HCT116 (cell line): ENCODE data around the gene RTL9. TPM values are rescaled to one million over a fixed set of nuclear protein-coding genes. Genes with fewer than 3 reads are reported as not detected.

ENCODE experiments used
- ATAC-seq: fragments of 200-7000 bp; cut with Tn5 transposase; 2 replicates; pipeline ENCODE4 v1.9.1; 2020; ENCODE audit warnings: mild to moderate bottlenecking, moderate library complexity
- BruUV-seq: library from RNA; stranded (reverse); fragments of 400-500 nt; replicated peaks from 2 replicates; lab custom pipeline; 2021; lab: Mats Ljungman, UMichigan
- CTCF ChIA-PET: fragments of 300-600 bp; sonication (Branson Sonifier 250); formaldehyde crosslinking; loops from one replicate; lab custom pipeline; 2021; ENCODE audit warnings: antibody characterized with exemption; lab: Charles Lee
- POLR2A ChIA-PET: fragments of 300-600, 350-600 bp; sonication (Branson Sonifier 250); formaldehyde crosslinking; loops from one replicate; lab custom pipeline; 2021; ENCODE audit warnings: antibody characterized with exemption; lab: Charles Lee
- RAD21 ChIA-PET, 2 experiments: fragments of 300-600 bp; sonication (Branson Sonifier 250); formaldehyde crosslinking; loops; one replicate each; lab custom pipeline; 2023; ENCODE audit warnings: low total read pairs in 2 of 2; ENCODE audit not compliant: uncharacterized antibody in 2 of 2, unreplicated experiment in 2 of 2, low non-redundant PET in 1 of 2; lab: Charles Lee
- DNase-seq: peaks from one replicate; pipeline ENCODE4 v3.0.0-alpha.2; 2010; ENCODE audit warnings: low read depth, low spot score
- H2AFZ ChIP-seq: fragments of 200-600 bp; shearing (Covaris generic), sonication (generic); 2 replicates; pipeline ENCODE4 v1.6.1; 2017; ENCODE audit warnings: low read depth, mixed run types, mixed read lengths, antibody characterized with exemption, low read length; ENCODE audit not compliant: poor library complexity, severe bottlenecking
- H3K27ac ChIP-seq: 2 replicates; pipeline ENCODE4 v1.5.1; 2012; ENCODE audit warnings: low read depth, low read length
- H3K27me3 ChIP-seq: fragments of 200-600 bp; sonication (generic); 2 replicates; pipeline ENCODE4 v1.6.1; 2016; ENCODE audit warnings: mixed run types, low read length, mixed read lengths; ENCODE audit not compliant: insufficient read depth
- H3K36me3 ChIP-seq, 2 experiments: fragments of 200-500 bp in 1 of 2; fragments of 200-600 bp in 1 of 2; sonication (Bioruptor generic) in 1 of 2; sonication (generic) in 1 of 2; 2 replicates each; pipeline versions ENCODE4 v1.5.1 to v1.6.1; 2014 to 2016; ENCODE audit warnings: low read length in 2 of 2, inconsistent platforms in 1 of 2, mixed read lengths in 1 of 2, mixed run types in 1 of 2; ENCODE audit not compliant: insufficient read depth in 2 of 2, control insufficient read depth in 1 of 2
- H3K4me1 ChIP-seq, 2 experiments: fragments of 200-600 bp in 1 of 2; sonication (generic) in 1 of 2; 2 replicates each; pipeline versions ENCODE4 v1.5.1 to v1.6.1; 2012 to 2017; ENCODE audit warnings: low read length in 2 of 2, inconsistent platforms in 1 of 2, mild to moderate bottlenecking in 1 of 2, mixed read lengths in 1 of 2, mixed run types in 1 of 2, moderate library complexity in 1 of 2; ENCODE audit not compliant: insufficient read depth in 2 of 2, control insufficient read depth in 1 of 2
- H3K4me2 ChIP-seq: fragments of 200-600 bp; sonication (generic); 2 replicates; pipeline ENCODE4 v1.6.1; 2017; ENCODE audit warnings: mixed run types, low read length, mixed read lengths
- H3K4me3 ChIP-seq, 2 experiments: fragments of 200-600 bp in 1 of 2; sonication (generic) in 1 of 2; replicated peaks in 1 of 2; 2 replicates each; pipeline ENCODE4 v1.5.1; 2011 to 2016; ENCODE audit warnings: low read length in 2 of 2, control low read depth in 1 of 2, low read depth in 1 of 2, mild to moderate bottlenecking in 1 of 2, mixed read lengths in 1 of 2, mixed run types in 1 of 2
- H3K79me2 ChIP-seq: fragments of 200-600 bp; sonication (generic); 2 replicates; pipeline ENCODE4 v1.6.1; 2017; ENCODE audit warnings: mild to moderate bottlenecking, mixed run types, low read length, moderate library complexity, mixed read lengths; ENCODE audit not compliant: insufficient read depth
- H3K9ac ChIP-seq: fragments of 200-600 bp; sonication (generic); 2 replicates; pipeline ENCODE4 v1.6.1; 2016; ENCODE audit warnings: low read length, mixed read lengths
- H3K9me2 ChIP-seq: fragments of 200-600 bp; sonication (generic), shearing (Covaris generic); 2 replicates; pipeline ENCODE4 v1.6.1; 2017; ENCODE audit warnings: mixed run types, mild to moderate bottlenecking, moderate library complexity; ENCODE audit not compliant: insufficient read depth
- H3K9me3 ChIP-seq, 2 experiments: fragments of 200-500 bp in 1 of 2; fragments of 200-600 bp in 1 of 2; sonication (Bioruptor generic) in 1 of 2; sonication (generic) in 1 of 2; 2 replicates each; pipeline ENCODE4 v1.6.1; 2014 to 2017; ENCODE audit warnings: low read length in 2 of 2, mixed read lengths in 2 of 2, inconsistent platforms in 1 of 2, low read depth in 1 of 2, mild to moderate bottlenecking in 1 of 2, mixed run types in 1 of 2, moderate library complexity in 1 of 2; ENCODE audit not compliant: control insufficient read depth in 1 of 2, insufficient read depth in 1 of 2
- H4K20me1 ChIP-seq: fragments of 200-600 bp; sonication (generic), shearing (Covaris generic); 2 replicates; pipeline ENCODE4 v1.6.1; 2017; ENCODE audit warnings: mixed run types, mild to moderate bottlenecking, moderate library complexity; ENCODE audit not compliant: insufficient read depth
- CBX3 ChIP-seq: IDR thresholded peaks from 2 replicates; pipeline ENCODE4 v1.6.1; 2012; ENCODE audit warnings: low read depth
- CTCF ChIP-seq, 3 experiments: fragments of 200-600 bp in 1 of 3; sonication (generic) in 1 of 3; IDR thresholded peaks in 2 of 3; conservative IDR thresholded peaks in 1 of 3; 2 replicates each; pipeline ENCODE4 v1.5.1; 2012 to 2017; ENCODE audit warnings: low read depth in 2 of 3, low read length in 2 of 3, antibody characterized with exemption in 1 of 3, borderline replicate concordance in 1 of 3, control low read depth in 1 of 3, mild to moderate bottlenecking in 1 of 3, mixed read lengths in 1 of 3, mixed run types in 1 of 3, moderate library complexity in 1 of 3; ENCODE audit not compliant: insufficient read depth in 1 of 3
- FOSL1 ChIP-seq: IDR thresholded peaks from 2 replicates; pipeline ENCODE4 v1.6.1; 2012; ENCODE audit warnings: low read depth
- MAX ChIP-seq: IDR thresholded peaks from 2 replicates; pipeline ENCODE4 v1.6.1; 2012
- POLR2A ChIP-seq: IDR thresholded peaks from 2 replicates; pipeline ENCODE4 v1.7.0; 2011; ENCODE audit warnings: borderline replicate concordance; ENCODE audit not compliant: insufficient read depth, insufficient read length; ENCODE audit errors: extremely low read depth
- POLR2AphosphoS5 ChIP-seq: IDR thresholded peaks from 2 replicates; pipeline ENCODE4 v1.6.1; 2011; ENCODE audit warnings: mild to moderate bottlenecking, low read depth, low read length, moderate library complexity
- RAD21 ChIP-seq: IDR thresholded peaks from 2 replicates; pipeline ENCODE4 v1.6.1; 2012; ENCODE audit warnings: low read depth, mild to moderate bottlenecking
- REST ChIP-seq: IDR thresholded peaks from 2 replicates; pipeline ENCODE4 v1.6.1; 2012; ENCODE audit warnings: low read depth
- SIN3A ChIP-seq: IDR thresholded peaks from 2 replicates; pipeline ENCODE4 v1.6.1; 2012; ENCODE audit warnings: low read depth
- SP1 ChIP-seq: IDR thresholded peaks from 2 replicates; pipeline ENCODE4 v1.6.1; 2012; ENCODE audit warnings: low read depth
- YY1 ChIP-seq: IDR thresholded peaks from 2 replicates; pipeline ENCODE4 v1.6.1; 2011; ENCODE audit warnings: low read length, low read depth, moderate library complexity, mild to moderate bottlenecking; ENCODE audit not compliant: insufficient replicate concordance; ENCODE audit errors: extremely low read depth
- ZNF274 ChIP-seq: fragments of 200-500 bp; sonication (Bioruptor generic); IDR thresholded peaks from 2 replicates; pipeline ENCODE4 v1.6.1; 2014; ENCODE audit warnings: mild to moderate bottlenecking, low read depth, low read length, inconsistent platforms
- intact Hi-C: fragments of 100-400 bp; cut with micrococcal nuclease; formaldehyde crosslinking; loops from 2 replicates; pipeline ENCODE4 v1.10.0; 2022
- total RNA-seq: library from RNA; stranded (reverse); gene quantifications from one replicate; pipeline ENCODE4 v1.2.1, GENCODE V29; 2021; ENCODE audit not compliant: unreplicated experiment

The RTL9 gene
- total RNA-seq, 1 experiment from 2014 or later, result 0.10 TPM

- no peak for TF ChIP-seq YY1
- no peak for TF ChIP-seq SP1
- TF ChIP-seq CTCF (IDR thresholded peaks at IDR 0.05 in 2 of 3, conservative IDR thresholded peaks at IDR 0.05 in 1 of 3; ENCODE audit: borderline replicate concordance in 1 of 3, insufficient read depth in 1 of 3, low read depth in 2 of 3, low read length in 2 of 3), result no peak
- no peak for TF ChIP-seq ZNF274
Measured at GRCh38 chrX:110317061-110317819, 41.4 kb upstream of the RTL9 start (continued).

- DNase-seq, result peak; percentile 31
- ATAC-seq, result peak; percentile 84
- BruUV-seq, result TSS peak; percentile 43
- Histone ChIP-seq H2AFZ (peak within 1 kb of the TSS; percentile 35), H3K79me2 (peaks cover 35% of the 10 kb centered on the region), H3K27ac (peak within 1 kb of the TSS; percentile 63), H4K20me1 (no peaks in the 10 kb centered on the region), H3K4me2 (peak within 1 kb of the TSS; percentile 77), H3K4me1 (peaks cover 0 to 14% of the 10 kb centered on the region in 2 experiments; a peak in 1 of 4 replicates), H3K9ac (peak within 1 kb of the TSS; percentile 76), H3K9me3 (no peaks in the 10 kb centered on the region), H3K9me2 (no peaks in the 10 kb centered on the region), H3K36me3 (no peaks in the 10 kb centered on the region), H3K4me3 (peak within 1 kb of the TSS; percentile 71 to 75)
- intact Hi-C loops, result loop anchor here (5.0 to 10.0 kb wide), 3 partner anchors 89 to 403 kb away; no protein-coding TSS in a partner anchor
- RAD21 ChIA-PET, result interaction anchor here in 1 of 2 experiments (0.5 kb wide), 1 partner anchor 13 kb away, joined by 3 read pairs; no protein-coding TSS in a partner anchor
- CTCF ChIA-PET, result no interaction called here
- POLR2A ChIA-PET, result interaction anchor here (1.2 kb wide), 1 partner anchor 10 kb away, joined by 4 read pairs; no protein-coding TSS in a partner anchor
- 0 out of 2 replicates have a peak, but pooled peaks have one; percentile 44 for TF ChIP-seq CBX3
- TF ChIP-seq RAD21, result no peak
- TF ChIP-seq MAX, result peak; percentile 91
- no peak for TF ChIP-seq FOSL1
- peak; percentile 91 for TF ChIP-seq YY1
- peak; percentile 45 for TF ChIP-seq POLR2A
- TF ChIP-seq POLR2AphosphoS5, result peak; percentile 82
- TF ChIP-seq SIN3A, result 0 out of 2 replicates have a peak, but pooled peaks have one; percentile 25
- no peak for TF ChIP-seq REST
- TF ChIP-seq, all 23 proteins: peak for 6
- no peaks in the 10 kb centered on the region for H3K27me3 ChIP-seq
Measured at GRCh38 chrX:110317820-110318663, 40.6 kb upstream of the RTL9 start, which contains the start of gene AMMECR1. AMMECR1 (minus strand) TSS chrX:110318085; CDS start chrX:110318071, 14 bp downstream.
